CD4-positive, alpha-beta T cell treated with Interleukin-12 subunit alpha and Interleukin-12 subunit beta, for 1 hour (primary cell): ENCODE results near the gene NFATC1.
"Not testable (repeated sequence)": the region's sequence is repeated elsewhere in the genome, so short reads cannot be mapped to it uniquely, and the experiment has no call there.

Experiments
- DNase-seq: peaks from one replicate; pipeline ENCODE4 v3.0.0-alpha.2; 2020

The NFATC1 gene

DNA sequence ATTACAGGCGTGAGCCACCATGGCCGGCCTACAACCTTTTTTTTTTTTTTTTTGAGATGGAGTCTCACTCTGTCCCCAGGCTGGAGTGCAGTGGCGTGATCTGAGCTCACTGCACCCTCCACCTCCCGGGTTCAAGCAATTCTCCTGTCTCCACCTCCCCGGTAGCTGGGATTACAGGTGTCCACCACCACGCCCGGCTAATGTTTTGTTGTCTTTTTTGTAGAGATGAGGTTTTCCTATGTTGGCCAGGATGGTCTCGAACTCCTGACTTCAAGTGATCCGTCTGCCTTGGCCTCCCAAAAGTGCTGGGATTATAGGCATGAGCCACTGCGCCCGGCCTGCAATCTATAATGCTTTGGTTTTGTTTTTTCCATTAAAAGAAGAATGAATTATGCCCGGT is 19.1 kb upstream of the NFATC1 start:
- DNase-seq: not testable (repeated sequence)

DNA sequence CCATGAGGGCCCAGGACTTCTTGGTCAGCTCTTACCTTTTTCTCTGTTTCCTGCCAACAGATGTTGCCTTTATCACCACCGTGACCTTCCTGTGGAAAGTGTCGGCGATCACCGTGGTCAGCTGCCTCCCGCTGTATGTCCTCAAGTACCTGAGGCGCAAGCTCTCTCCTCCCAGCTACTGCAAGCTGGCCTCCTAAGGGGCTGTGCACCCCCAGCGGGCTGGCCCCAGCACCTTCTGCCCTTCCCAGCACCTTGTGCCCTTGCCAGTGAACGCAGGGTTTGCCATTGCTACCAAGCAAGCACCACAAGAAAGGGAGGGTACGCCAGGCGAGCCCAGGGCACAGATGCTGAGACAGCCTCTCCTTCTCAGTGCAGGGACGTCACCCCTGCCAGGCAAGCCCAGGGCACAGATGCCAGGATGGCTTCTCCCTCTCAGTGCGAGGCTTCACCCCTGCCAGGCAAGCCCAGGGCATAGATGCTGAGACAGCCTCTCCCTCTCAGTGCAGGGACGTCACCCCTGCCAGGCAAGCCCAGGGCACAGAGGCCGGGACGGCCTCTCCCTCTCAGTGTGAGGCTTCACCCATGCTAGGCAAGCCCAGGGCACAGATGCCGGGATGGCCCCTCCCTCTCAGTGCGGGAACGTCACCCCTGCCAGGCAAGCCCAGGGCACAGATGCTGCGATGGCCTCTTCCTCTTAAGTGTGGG is 18.4 kb upstream of the NFATC1 start:
- DNase-seq: no peak

DNA sequence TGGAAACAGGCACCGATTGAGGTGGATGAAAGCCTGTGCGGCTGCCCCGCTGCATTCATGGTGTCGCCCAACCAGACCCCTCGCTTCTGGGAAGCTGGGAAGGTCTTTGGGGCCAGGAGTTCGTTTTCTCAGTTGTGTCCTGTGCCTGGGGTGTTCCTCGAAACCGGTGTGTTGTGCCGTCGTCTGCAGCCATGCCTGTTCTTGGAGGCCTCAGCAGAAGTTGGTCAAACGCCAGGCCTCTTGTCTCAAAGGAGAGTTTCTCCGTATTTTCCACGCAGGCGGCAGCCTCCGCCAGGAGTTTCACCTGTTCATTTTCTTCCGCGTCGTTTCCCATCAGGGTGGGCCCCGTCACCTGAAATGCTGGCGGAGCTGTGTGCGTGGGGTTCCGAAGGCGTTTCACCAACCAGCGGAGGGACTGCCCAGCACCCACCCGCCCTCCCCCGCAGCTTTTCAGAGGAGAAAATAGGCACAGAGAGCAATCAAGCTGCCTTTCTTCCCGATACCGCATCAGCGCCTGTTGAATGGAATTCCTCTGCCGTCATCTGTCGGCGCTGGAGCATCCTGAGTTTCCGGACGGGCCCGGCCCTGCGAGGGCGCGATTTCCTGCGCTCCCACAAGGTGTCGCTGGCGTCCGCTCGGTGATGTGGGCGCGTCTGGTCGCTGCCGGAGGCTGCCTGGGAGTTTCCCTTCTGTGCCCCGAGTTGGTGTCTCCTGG is 17.0 kb upstream of the NFATC1 start:
- DNase-seq: peak; percentile 86

DNA sequence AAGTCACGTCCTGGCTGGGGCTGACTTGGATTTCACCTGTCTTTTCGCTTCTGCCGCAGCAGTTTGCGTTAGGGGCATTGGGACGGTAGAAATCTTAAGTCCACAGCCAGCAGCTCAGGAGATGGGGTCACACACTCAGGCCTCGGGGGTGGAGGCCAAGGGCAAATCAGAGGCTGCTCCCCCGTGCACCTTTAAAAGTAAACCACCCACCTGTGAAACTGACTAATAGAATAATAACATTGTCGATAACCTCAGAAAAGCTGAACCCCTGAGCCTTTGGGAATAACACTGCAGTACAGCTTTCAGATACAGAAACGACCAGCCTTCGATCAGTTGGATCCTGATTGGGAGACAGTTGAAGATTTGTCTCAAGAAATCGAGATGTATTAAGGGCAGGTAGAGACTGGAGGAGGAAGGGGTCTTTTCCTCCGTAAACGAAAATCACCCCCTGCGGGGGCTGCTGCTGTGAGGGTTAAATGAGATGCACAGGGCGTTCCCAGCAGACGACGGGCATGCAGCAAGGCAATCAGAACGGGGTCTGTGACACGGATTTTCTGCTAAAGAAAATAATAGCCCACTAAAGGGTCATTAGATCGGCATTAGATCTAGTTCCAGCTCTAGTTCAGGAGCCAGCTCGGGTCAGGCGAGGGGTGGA is 16.4 kb upstream of the NFATC1 start:
- no peak for DNase-seq

DNA sequence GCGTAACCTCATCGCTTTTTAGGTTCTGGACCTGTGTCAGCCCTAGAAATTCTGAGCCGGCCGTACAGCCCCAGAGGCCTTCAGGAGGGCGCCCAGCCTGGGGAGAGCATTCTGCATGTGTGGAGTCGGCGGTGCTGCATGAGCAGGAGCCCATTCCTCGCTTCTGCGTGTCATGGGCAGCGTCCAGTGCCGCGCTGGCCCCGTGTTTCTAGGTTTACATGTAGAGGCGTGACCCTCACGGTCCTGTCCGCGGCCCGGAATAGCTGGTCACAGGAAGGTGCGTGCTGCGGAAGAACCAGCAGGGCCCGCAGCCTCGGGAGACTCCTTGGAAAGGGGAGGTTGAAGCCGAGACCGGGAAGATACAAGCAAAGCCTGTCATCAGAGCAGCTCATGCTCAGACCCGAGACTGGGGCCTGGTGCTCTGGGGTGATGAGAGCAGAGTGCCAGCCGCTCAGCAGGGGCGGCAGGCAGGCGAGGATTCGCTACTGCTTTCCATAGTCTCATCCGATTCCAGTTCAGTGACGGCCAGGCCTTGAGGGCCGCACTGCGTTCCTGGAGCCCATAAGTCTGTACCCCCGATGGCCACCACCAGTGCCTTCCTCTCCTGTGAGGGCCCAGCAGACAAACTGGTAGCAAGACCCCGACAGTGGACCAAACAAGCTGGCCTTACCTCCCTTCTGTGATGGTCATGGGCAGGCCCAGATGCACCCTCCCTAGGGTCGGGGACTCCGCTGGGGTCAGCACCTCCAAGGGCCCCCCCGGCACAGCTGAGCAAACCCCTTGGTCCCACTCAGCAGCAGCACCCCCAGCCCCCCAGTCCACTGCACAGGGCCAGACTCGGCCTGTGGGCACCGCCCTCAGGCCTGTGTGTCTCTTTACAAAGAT is 15.6 kb upstream of the NFATC1 start:
- DNase-seq: no peak

DNA sequence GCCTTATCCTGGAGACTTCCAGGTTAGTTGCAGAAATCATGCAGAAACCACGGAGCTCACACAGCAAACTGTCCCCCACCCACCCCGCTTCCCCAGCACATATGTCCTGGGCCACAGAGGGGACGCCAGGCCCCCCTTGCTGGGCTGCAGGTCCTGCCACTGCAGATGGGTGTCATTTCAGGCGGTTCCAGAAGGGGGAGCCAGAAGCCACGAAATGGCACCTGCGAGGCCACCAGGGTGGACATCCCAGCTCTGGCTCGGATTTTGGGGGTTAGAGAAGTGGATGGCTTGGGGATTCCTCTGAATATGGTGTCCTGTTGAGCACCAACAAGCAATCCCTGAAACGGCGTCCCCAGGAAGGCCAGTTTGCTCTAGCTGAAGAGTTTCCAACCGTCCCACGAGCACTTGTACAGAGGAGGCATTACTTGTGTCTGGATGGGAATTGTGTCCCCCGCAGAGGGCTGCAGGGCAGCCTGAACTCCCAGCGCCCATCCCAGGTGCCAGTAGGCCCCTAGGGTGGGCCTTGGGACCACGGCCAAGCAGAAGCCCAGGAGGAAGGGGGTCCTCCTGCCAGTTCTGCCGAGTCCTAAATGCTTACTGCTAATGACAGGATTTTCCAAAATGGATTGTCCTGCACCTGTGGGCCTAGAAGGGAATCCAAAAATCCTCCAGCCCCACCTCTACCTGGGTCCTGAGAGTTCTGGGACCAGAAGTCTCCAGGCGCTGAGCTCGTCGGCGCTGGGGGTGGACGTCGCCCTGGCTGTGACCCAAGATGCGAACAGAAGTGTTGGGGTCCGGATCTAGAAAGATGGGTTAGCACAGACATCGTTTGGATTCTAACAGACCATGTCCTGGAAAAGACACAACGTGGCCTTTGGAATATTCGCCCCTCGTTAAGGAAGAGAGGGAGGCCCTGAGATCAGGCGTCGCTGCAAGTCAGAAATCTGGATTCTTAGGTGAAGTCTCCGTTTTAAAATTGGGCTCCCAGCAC is 14.6 kb upstream of the NFATC1 start:
- peak; percentile 68 for DNase-seq

DNA sequence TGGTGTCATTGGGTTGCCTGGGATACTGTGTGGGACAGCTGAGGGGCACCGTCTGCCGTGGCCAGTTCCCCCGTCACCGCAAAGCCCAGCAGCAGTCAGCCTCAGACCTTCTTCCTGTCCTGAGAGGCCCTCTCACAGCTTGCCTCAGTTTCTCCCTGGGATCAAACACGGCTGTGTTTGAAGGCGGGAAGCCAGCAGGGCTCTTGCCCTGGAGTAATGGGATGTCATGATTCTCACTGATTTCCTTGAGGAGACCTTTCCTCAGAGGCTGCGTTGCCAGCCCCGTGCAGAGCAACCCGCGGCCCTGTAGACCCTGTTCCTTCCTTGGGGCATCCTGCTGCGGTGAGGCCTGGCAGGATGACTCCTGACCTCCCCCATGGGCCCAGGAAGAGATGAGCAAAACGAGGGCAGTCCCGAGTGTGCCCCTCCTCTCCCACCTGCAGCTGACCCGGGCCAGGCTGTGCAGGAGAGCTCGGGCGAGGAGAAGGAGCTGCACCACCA is 13.9 kb upstream of the NFATC1 start:
- no peak for DNase-seq

DNA sequence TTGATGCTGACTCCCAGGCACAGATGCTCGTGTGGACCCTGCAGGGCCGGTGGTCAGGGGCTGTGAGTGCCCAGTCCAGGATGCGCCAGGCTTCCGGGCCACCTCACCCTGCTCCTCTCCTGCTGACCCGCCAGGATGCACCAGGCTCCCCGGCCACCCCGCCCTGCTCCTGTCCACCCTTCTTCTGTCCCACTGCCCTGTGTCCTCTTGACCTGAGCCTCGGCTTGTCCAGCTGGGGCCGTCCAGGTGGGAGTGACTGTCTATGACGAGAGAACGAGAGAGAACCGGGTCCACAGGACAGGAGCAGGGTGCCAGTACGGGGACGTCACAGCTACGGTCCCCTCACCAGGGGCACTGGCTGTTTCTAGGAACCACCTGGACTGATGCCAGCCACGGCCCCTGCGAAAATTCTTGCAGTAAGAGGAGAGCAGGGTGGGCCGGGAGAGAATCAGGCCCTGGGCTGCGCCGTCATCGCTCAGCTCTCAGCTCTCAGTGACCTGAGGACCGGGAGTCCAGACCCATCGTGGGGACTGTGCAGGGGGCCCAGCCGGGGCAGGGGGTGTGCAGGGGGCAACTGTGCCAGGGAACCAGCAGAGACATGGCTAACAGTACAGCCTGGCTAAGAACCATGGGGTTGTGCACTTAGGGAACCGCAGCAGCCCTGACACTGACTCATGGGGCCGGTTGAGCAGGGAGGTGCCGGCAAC is 12.9 kb upstream of the NFATC1 start:
- no peak for DNase-seq

DNA sequence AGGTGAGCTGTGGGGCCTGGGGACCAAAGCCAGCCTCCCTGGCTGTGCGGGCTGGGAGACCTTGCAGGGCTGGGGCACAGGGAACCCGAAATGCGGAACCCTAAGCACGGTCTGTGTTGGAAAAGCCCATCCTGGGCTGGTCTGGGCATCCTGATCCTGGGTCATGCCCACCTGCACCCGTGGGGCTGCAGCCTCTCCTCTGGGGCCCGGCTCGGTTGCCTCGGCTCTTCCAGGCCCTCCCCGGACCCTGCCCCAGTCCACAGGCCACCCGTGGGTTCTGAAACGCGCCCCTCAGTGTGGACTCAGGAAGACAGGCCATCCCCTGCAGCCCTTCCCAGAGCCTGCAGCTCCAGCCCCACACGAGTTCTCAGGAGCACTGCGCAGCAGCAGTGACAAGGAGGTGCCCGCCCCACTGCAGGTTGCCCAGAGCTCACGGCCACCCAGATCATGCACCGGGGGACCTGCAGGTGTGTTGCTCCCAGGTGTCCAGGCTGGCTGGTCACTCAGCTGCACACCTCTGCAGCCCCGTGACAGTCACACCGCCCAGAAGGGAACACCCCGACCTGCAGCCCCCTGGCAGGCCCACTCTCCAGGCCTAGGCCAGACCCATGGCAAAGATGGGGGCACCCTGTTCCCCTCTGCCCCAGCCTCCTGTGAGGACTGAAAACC is 12.2 kb upstream of the NFATC1 start:
- DNase-seq: no peak

DNA sequence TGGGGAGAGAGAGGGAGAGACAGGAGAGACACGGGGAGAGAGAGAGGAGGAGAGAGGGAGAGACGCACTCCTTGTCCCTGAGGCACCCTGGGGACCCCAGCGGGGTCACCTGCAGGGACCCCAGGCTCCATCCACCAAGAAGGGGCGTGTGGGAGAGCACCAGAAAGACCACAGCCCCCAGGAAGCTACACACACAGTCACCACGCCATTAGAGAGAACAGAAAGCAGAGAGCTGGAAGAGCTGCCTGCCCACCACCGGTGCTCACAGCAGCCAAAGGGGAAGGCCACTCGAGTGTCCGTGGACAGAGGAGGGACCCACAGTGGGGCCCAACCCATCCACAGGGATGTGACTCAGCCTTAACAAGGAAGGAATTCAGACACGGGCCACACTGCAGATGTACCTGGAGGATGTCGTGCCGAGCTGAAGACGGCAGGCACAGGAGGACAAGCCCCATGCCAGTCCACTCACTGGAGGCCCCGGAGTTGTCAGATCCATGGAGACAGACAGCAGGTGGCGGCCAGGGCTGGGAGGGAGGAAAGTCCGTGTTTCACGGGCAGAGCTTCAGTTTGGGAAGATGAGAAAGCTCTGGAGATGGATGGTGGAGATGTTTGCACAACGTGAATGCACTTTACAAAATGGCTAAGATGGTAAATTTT is 11.5 kb upstream of the NFATC1 start:
- no peak for DNase-seq

DNA sequence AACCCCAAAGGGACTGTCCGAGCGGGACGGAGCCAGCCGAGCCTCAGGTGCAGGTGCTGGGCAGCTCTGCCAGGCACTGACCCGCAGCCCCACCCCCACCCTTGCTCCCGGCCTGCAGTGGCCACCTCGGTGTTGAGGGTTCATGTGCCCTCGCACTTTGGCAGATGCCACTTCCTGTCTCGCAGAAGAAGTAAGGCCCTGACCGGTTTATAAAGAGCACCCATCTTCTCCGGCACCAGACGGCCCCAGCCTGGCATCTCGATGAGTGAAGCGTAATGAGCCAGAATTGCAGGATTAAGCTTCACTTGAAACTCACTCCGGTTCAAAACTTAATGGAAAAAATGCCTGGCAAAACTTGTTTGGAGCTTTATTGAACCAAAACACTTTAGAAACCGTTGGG is 10.9 kb upstream of the NFATC1 start:
- no peak for DNase-seq

DNA sequence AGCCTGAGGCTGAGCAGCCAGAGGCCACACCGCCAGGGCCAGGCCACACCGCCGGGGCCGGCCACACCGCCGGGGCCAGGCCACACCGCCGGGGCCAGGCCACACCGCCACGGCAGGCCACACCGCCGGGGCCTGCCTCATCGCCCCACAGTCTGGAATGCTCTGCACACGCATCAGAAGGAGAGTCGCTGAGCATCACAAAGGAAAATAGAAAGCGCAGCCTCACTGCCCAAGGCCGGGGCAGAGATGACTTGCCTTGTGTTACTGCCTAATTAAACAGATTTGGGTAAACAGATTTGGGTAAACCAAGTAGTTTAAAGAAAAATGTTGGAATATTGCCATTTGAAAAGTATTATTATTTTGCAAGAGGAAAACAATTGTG is 10.4 kb upstream of the NFATC1 start:
- no peak for DNase-seq

DNA sequence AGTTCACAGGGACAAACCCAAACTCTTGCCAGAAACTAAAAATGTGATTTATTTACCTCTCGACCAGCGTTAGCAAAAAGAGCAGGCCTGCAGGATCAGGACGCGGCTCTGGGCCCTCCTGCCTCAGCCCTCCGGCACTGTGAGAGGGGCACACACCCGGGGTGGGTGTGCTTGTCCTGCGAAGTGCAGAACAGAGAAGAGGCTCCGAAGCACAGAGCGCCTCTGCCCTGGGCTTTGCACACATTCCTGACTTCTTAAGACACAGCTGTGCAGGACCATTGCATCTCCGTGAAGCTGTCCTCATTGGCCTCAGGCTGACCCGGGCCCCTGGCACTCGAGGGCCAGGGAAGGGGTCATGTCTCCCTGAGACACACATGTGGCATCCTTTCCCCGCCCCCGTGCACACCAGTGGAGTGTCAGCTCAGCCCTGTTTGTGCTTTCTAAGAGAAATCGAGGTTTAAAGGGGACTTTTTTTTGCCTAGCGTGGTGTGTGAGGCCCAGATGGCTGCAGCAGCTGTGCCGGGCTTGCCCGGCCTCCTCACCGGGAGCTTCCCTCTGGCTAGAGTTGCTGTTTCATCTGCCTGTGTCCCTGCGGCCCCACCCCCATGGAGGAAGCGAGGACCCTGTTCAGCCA is 9.9 kb upstream of the NFATC1 start:
- DNase-seq: no peak

DNA sequence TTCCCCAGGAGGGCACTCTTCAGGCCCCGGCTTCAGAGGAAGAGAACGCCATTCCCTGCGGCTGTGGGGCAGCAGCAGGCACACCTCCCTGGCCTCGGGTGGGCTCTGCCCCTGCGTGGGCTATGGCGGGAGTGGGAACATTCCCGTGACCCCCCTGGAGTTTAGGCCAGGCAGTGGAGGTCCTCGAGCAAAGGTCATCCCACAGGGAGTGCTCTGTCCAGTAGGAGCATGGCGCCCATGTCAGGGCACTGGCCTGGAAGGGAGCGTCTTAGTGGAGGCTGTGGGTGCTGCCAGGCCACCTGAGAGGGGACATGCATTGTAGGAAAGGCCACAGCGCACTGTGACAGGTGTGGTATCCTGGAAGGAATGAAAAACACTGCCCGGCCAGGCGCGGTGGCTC is 9.2 kb upstream of the NFATC1 start:
- no peak for DNase-seq

DNA sequence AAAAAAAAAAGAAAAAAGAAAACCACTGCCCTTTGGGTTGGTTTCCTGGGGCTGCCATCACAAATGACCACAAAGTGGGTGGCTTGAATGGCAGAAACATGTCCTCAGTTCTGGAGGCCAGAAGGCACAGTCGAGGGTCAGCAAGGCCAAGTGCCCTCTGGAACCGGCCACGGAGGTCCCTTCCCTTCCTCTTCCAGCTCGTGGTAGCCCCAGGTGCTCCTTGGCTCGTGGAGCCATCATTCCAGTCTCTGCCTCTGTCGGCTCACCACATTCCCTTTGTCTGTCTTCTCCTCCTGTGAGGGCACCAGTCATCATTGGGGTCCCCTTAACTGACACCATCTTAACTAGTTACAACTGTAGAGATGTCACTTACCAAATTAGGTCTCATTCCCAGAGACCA is 8.5 kb upstream of the NFATC1 start:
- DNase-seq: no peak

DNA sequence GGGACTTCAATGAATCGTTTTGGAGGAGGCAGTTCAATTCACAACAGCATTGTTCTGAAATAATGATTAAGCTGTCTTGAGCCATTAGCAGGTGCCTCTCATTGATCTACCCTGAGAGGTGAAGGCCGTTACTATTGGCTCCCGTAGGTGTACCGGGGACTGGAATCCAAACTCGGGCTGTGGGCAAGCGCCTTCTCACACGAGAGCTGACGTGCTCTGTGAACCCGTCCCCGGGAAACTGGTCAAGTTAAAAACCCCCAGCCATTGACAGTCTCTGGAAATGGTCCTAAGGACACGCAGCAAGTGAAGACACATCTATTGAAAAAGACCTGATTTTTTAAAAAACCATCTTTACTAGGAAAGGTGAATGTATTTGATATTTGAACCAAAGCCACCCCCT is 8.1 kb upstream of the NFATC1 start:
- no peak for DNase-seq

DNA sequence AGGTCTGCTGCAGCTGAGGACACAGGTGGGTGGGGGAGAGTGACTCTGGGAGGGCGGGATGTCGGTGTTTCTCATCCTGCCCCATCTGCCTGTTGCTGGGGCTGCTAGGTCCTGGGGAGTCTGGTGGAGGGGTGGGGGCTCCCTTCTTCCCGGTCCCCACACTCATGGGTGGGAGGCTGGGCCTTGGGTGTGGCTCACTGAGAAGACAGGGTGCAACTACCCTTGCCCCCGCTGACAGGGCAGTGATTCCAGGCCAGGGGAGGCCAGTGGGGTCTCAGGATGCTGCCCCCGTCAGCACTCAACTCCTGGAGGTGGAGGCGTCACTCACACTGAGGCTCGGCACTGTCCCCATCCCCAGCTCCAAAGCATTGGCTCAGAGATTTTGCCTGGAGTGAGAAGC is 7.7 kb upstream of the NFATC1 start:
- no peak for DNase-seq

DNA sequence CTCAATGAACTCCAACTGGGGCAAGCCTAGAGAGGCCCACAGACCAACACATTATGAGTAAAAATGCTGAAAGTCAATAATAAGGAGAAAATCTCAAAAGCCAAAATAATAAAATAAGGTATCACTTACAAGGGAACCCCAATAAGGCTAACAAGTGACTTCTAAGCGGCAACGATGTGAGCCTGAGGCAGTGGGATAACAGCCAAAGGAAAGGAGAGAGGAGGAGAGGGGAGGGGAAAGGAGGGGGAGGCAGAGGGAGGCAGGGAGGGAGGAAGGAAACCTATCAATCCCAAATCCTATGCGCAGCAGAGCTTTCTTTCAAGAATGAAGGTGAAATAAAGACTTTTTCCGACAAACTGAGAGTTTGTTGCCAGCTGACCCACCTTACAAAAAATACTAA is 6.0 kb upstream of the NFATC1 start:
- no peak for DNase-seq

DNA sequence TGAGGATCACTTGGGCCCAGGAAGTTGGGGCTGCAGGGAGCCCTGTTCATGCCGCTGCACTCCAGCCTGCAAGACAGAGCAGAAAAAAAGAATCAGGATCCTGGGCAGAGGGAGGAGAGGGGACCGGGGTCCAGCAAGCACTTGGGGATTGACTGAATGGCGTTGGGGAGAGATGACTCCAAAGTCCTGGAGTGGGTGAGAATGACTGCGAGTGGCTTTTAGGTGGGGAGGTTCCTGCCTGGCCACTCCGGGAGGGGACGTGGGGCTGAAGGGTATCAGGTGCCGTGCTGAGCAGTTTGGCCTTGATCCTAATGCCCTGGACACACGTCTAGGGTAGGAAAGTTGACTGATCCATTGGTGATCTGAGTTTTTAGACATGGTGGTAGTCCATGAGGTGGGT is 3.5 kb upstream of the NFATC1 start:
- no peak for DNase-seq
